ENCODE measurements around the gene DLGAP4. TPM values are rescaled to one million over a fixed set of nuclear protein-coding genes. Genes with fewer than 3 reads are reported as not detected.
"Not testable (repeated sequence)": the region's sequence is repeated elsewhere in the genome, so short reads cannot be mapped to it uniquely, and the experiment has no call there.

The DLGAP4 gene
- total and polyA plus RNA-seq, 8 donors = 15.1 to 92.2 (median 33.5) TPM

- H3K4me3 ChIP-seq = peak overlapping the region; percentile 10 to 28 (median 25)
- H3K36me3 ChIP-seq = peaks cover 0 to 3% (median 0%) of the 10 kb centered on the region in 4 donors
- DNase-seq = peak; percentile 54 to 76
- H3K27me3 ChIP-seq = no peaks in the 10 kb centered on the region
- H3K9me3 ChIP-seq = no peaks in the 10 kb centered on the region
- TF ChIP-seq POLR2AphosphoS5 (IDR thresholded peaks at IDR 0.05) (no peak), POLR2A (IDR thresholded peaks at IDR 0.05) (no peak), EP300 (IDR thresholded peaks at IDR 0.05) (no peak), CTCF (IDR thresholded peaks at IDR 0.05) (no peak)
- H3K4me1 ChIP-seq = peaks cover 72 to 83% (median 77%) of the 10 kb centered on the region in 4 donors
- intact Hi-C loops (cut with DNase I; ENCODE audit: low total_unique reads) = no loop called here
- peak overlapping the region; percentile 17 to 85 (median 78) for H3K27ac ChIP-seq
- 0 to 17% (median 11%) methylated on average over 1 to 6 of the region's 6 CpGs for WGBS, 5 donors
Measured at GRCh38 chr20:36472637-36473090, 166.5 kb downstream of the DLGAP4 start.

GRCh38 chr20:36473164-36473563, 167.0 kb downstream of the DLGAP4 start:
- Histone ChIP-seq H3K36me3 (peaks cover 0 to 3% (median 0%) of the 10 kb centered on the region in 4 donors), H3K9me3 (no peaks in the 10 kb centered on the region), H3K4me3 (peak overlapping the region in 2 of 4 donors; percentile 24 to 28), H3K4me1 (peaks cover 67 to 83% (median 72%) of the 10 kb centered on the region in 4 donors), H3K27ac (peak overlapping the region in 4 of 5 donors; percentile 77 to 85 (median 81)), H3K27me3 (no peaks in the 10 kb centered on the region)
- TF ChIP-seq POLR2AphosphoS5 (IDR thresholded peaks at IDR 0.05) (no peak), EP300 (IDR thresholded peaks at IDR 0.05) (no peak)
- no peak for DNase-seq
- intact Hi-C loops (cut with DNase I; ENCODE audit: low total_unique reads) = no loop called here
- WGBS, 5 donors = 65 to 79% (median 75%) methylated on average over 2 of the region's 2 CpGs

GRCh38 chr20:36474563-36474962, 168.4 kb downstream of the DLGAP4 start:
- no peak for DNase-seq
- Histone ChIP-seq H3K4me3 (no peak overlapping the region), H3K4me1 (peaks cover 53 to 80% (median 67%) of the 10 kb centered on the region in 4 donors)

GRCh38 chr20:36475054-36475453, 168.9 kb downstream of the DLGAP4 start:
- H3K4me3 ChIP-seq; H3K27me3 ChIP-seq; DNase-seq; intact Hi-C loops (cut with DNase I; ENCODE audit: low total_unique reads); H3K9me3 ChIP-seq; H3K36me3 ChIP-seq: not testable (repeated sequence)
- Histone ChIP-seq H3K27ac (peak overlapping the region in 4 of 5 donors; percentile 5 to 85 (median 54)), H3K4me1 (peaks cover 52 to 80% (median 65%) of the 10 kb centered on the region in 4 donors)
- WGBS, 5 donors = 79 to 92% (median 87%) methylated on average over 8 of the region's 8 CpGs

More at GRCh38 chr20:36474563-36474962, 168.4 kb downstream of the DLGAP4 start:
- no peaks in the 10 kb centered on the region for H3K9me3 ChIP-seq
- peaks cover 0 to 3% (median 0%) of the 10 kb centered on the region in 4 donors for H3K36me3 ChIP-seq
- H3K27ac ChIP-seq = peak overlapping the region in 4 of 5 donors; percentile 5 to 85 (median 54)
- no peak for TF ChIP-seq EP300 (IDR thresholded peaks at IDR 0.05)
- no peak for TF ChIP-seq POLR2AphosphoS5 (IDR thresholded peaks at IDR 0.05)
- no peak for TF ChIP-seq POLR2A (IDR thresholded peaks at IDR 0.05)
- no peak for TF ChIP-seq CTCF (IDR thresholded peaks at IDR 0.05)
- intact Hi-C loops (cut with DNase I; ENCODE audit: low total_unique reads) = no loop called here
- 0 to 23% (median 8%) methylated on average over 1 of the region's 1 CpG for WGBS, 5 donors
- H3K27me3 ChIP-seq = no peaks in the 10 kb centered on the region

- Histone ChIP-seq H3K4me3 (no peak overlapping the region), H3K27me3 (no peaks in the 10 kb centered on the region), H3K9me3 (no peaks in the 10 kb centered on the region), H3K4me1 (peaks cover 47 to 80% (median 61%) of the 10 kb centered on the region in 4 donors), H3K27ac (peak overlapping the region in 1 of 5 donors; percentile 4), H3K36me3 (peaks cover 0 to 3% (median 0%) of the 10 kb centered on the region in 4 donors)
- intact Hi-C loops (cut with DNase I; ENCODE audit: low total_unique reads) = no loop called here
- TF ChIP-seq POLR2A (IDR thresholded peaks at IDR 0.05) (no peak), POLR2AphosphoS5 (IDR thresholded peaks at IDR 0.05) (no peak), EP300 (IDR thresholded peaks at IDR 0.05) (no peak), CTCF (IDR thresholded peaks at IDR 0.05) (no peak)
- 89 to 96% (median 94%) methylated on average over 1 of the region's 1 CpG for whole genome bisulfite sequencing, 5 donors
- DNase-seq = no peak
Measured at GRCh38 chr20:36477475-36477874, 171.3 kb downstream of the DLGAP4 start.

All from stomach (tissue), 9 donors.